Chondrocyte (in vitro differentiated cells): ENCODE measurements around the gene GALNT17. TPM values are rescaled to one million over a fixed set of nuclear protein-coding genes. Genes with fewer than 3 reads are reported as not detected.

Experiments
- DNase-seq: peaks from one replicate; pipeline ENCODE4 v3.0.0; 2021; ENCODE audit warnings: mixed read lengths, low spot score
- H3K27ac Mint-ChIP-seq: one replicate; pipeline ENCODE4 v1.8.0; 2021; ENCODE audit warnings: mild to moderate bottlenecking, moderate library complexity, mixed read lengths; ENCODE audit not compliant: unreplicated experiment
- H3K27me3 Mint-ChIP-seq: 2 replicates; pipeline ENCODE4 v1.8.0; 2021; ENCODE audit warnings: low read depth, mixed read lengths
- H3K36me3 Mint-ChIP-seq: 2 replicates; pipeline ENCODE4 v1.8.0; 2021; ENCODE audit warnings: low read depth, mixed read lengths
- H3K4me1 Mint-ChIP-seq: 2 replicates; pipeline ENCODE4 v1.8.0; 2021; ENCODE audit warnings: low read depth, mild to moderate bottlenecking, mixed read lengths
- H3K4me3 Mint-ChIP-seq: one replicate; pipeline ENCODE4 v1.8.0; 2021; ENCODE audit warnings: mild to moderate bottlenecking, moderate library complexity, mixed read lengths; ENCODE audit not compliant: unreplicated experiment
- H3K9me3 Mint-ChIP-seq: 2 replicates; pipeline ENCODE4 v1.8.0; 2021; ENCODE audit warnings: low read depth, mixed read lengths
- CTCF ChIP-seq: fragments of 200-600 bp; sonication (generic); IDR thresholded peaks from 2 replicates; pipeline ENCODE4 v1.5.0; 2021; ENCODE audit warnings: antibody characterized with exemption, mild to moderate bottlenecking, moderate library complexity
- total RNA-seq: library from RNA; stranded (reverse); gene quantifications from 3 replicates; pipeline ENCODE4 v1.2.1, GENCODE V29; 2021

The GALNT17 gene
- total RNA-seq, 1 donor from 2014 or later: 24.4 TPM

- Mint-ChIP-seq H3K9me3 (peaks cover 6% of the 10 kb centered on the region), H3K27ac (peak overlapping the region; percentile 59), H3K27me3 (no peaks in the 10 kb centered on the region), H3K4me1 (peaks cover 16% of the 10 kb centered on the region), H3K4me3 (no peak overlapping the region), H3K36me3 (peaks cover 5% of the 10 kb centered on the region)
- no peak for TF ChIP-seq CTCF
- no peak for DNase-seq
Measured at GRCh38 chr7:71695186-71695585, 563.2 kb downstream of the GALNT17 start.

GRCh38 chr7:71696511-71696910 lies 564.6 kb downstream of the GALNT17 start:
- Mint-ChIP-seq H3K4me1 (peaks cover 16% of the 10 kb centered on the region), H3K4me3 (no peak overlapping the region), H3K36me3 (peaks cover 5% of the 10 kb centered on the region), H3K27me3 (no peaks in the 10 kb centered on the region), H3K9me3 (peaks cover 6% of the 10 kb centered on the region), H3K27ac (no peak overlapping the region)
- no peak for TF ChIP-seq CTCF
- DNase-seq: no peak

GRCh38 chr7:71697400-71697799 lies 565.5 kb downstream of the GALNT17 start:
- no peak overlapping the region for H3K27ac Mint-ChIP-seq
- peaks cover 6% of the 10 kb centered on the region for H3K9me3 Mint-ChIP-seq
- H3K36me3 Mint-ChIP-seq: peaks cover 5% of the 10 kb centered on the region
- no peak for TF ChIP-seq CTCF
- H3K4me1 Mint-ChIP-seq: peaks cover 16% of the 10 kb centered on the region
- no peaks in the 10 kb centered on the region for H3K27me3 Mint-ChIP-seq
- no peak for DNase-seq
- H3K4me3 Mint-ChIP-seq: no peak overlapping the region

GRCh38 chr7:71705217-71705616 lies 573.3 kb downstream of the GALNT17 start:
- peaks cover 8% of the 10 kb centered on the region for H3K4me1 Mint-ChIP-seq
- peaks cover 11% of the 10 kb centered on the region for H3K9me3 Mint-ChIP-seq

GRCh38 chr7:71705901-71706596 lies 574.1 kb downstream of the GALNT17 start:
- Mint-ChIP-seq H3K9me3 (peaks cover 11% of the 10 kb centered on the region), H3K4me1 (peaks cover 8% of the 10 kb centered on the region), H3K36me3 (no peaks in the 10 kb centered on the region), H3K27me3 (no peaks in the 10 kb centered on the region), H3K27ac (no peak overlapping the region), H3K4me3 (no peak overlapping the region)
- no peak for TF ChIP-seq CTCF
- no peak for DNase-seq

More at GRCh38 chr7:71705217-71705616, 573.3 kb downstream of the GALNT17 start:
- Mint-ChIP-seq H3K4me3 (no peak overlapping the region), H3K27ac (no peak overlapping the region), H3K36me3 (peaks cover 2% of the 10 kb centered on the region), H3K27me3 (no peaks in the 10 kb centered on the region)
- no peak for TF ChIP-seq CTCF
- DNase-seq: no peak
